Left lobe of liver (tissue), 2 donors: Measurements from ENCODE around the gene MCRIP2. TPM values are rescaled to one million over a fixed set of nuclear protein-coding genes. Genes with fewer than 3 reads are reported as not detected.

Experiments used
- ATAC-seq: fragments of 200-7000 bp; cut with Tn5 transposase; one replicate; pipeline ENCODE4 v1.9.1; 2020; ENCODE audit warnings: mild to moderate bottlenecking, moderate library complexity
- DNase-seq: peaks from one replicate; pipeline ENCODE4 v3.0.0-alpha.2; 2020; ENCODE audit warnings: low spot score
- total RNA-seq: library from RNA; stranded (reverse); gene quantifications from one replicate; pipeline ENCODE4 v1.2.1, GENCODE V29; 2021
- donor health status: DM: no; HTN: no; CAD: no; lungs with moderate emphysema.
- donor health status: DM: no; HTN: yes; CAD: no.

The MCRIP2 gene
- total RNA-seq, 1 donor from 2014 or later: 101 TPM

- DNase-seq: no peak
- no peak for ATAC-seq
Observed at GRCh38 chr16:631808-632358, 9.7 kb upstream of the MCRIP2 start.

GRCh38 chr16:632486-633335, 8.9 kb upstream of the MCRIP2 start:
- no peak for ATAC-seq

GRCh38 chr16:633336-634050, 8.1 kb upstream of the MCRIP2 start:
- ATAC-seq (no peak), DNase-seq (peak; percentile 46)

More at GRCh38 chr16:632486-633335, 8.9 kb upstream of the MCRIP2 start:
- peak; percentile 47 for DNase-seq

- no peak for ATAC-seq
- no peak for DNase-seq
Observed at GRCh38 chr16:634051-634670, 7.5 kb upstream of the MCRIP2 start.

GRCh38 chr16:634996-635395, 6.6 kb upstream of the MCRIP2 start:
- ATAC-seq (no peak), DNase-seq (no peak)

GRCh38 chr16:635573-636205, 5.9 kb upstream of the MCRIP2 start:
- peak; percentile 53 for DNase-seq
- no peak for ATAC-seq

- peak; percentile 82 for ATAC-seq
Observed at GRCh38 chr16:636206-637080, 5.2 kb upstream of the MCRIP2 start, which contains the start of gene METTL26. TSS of gene METTL26 (minus strand) at chr16:636305. CDS start at chr16:636290, 15 bp downstream.

GRCh38 chr16:637081-638018, 4.3 kb upstream of the MCRIP2 start:
- DNase-seq (no peak), ATAC-seq (peak; percentile 75)

More at GRCh38 chr16:636206-637080, 5.2 kb upstream of the MCRIP2 start, which contains the start of gene METTL26:
- DNase-seq: peak; percentile 96

- DNase-seq: no peak
- ATAC-seq: no peak
Observed at GRCh38 chr16:638034-638543, 3.5 kb upstream of the MCRIP2 start.

GRCh38 chr16:638836-639235, 2.8 kb upstream of the MCRIP2 start:
- no peak for ATAC-seq
- no peak for DNase-seq

- ATAC-seq (no peak), DNase-seq (no peak)
Observed at GRCh38 chr16:640614-641013, 1.0 kb upstream of the MCRIP2 start.

- peak; percentile 54 for ATAC-seq
- DNase-seq: peak; percentile 86
Observed at GRCh38 chr16:642189-643049, 791 bp downstream of the MCRIP2 start.

- DNase-seq (no peak), ATAC-seq (no peak)
Observed at GRCh38 chr16:643050-643368, 1.4 kb downstream of the MCRIP2 start.

- ATAC-seq (no peak), DNase-seq (no peak)
Observed at GRCh38 chr16:644556-644955, 2.9 kb downstream of the MCRIP2 start.

GRCh38 chr16:645852-646678, 4.4 kb downstream of the MCRIP2 start:
- DNase-seq: peak; percentile 93
- ATAC-seq: peak; percentile 16

- DNase-seq (no peak), ATAC-seq (no peak)
Observed at GRCh38 chr16:646679-647172, 5.1 kb downstream of the MCRIP2 start.
